NB4 (cell line): Measurements from ENCODE around the gene ZNF644.

Source experiments
- DNase-seq: peaks from one replicate; pipeline ENCODE4 v3.0.0; 2010; ENCODE audit warnings: low read depth
- H3K4me3 ChIP-seq: one replicate; pipeline ENCODE4 v1.5.1; 2011; ENCODE audit warnings: mild to moderate bottlenecking, low read depth, low read length, moderate library complexity
- CTCF ChIP-seq: IDR thresholded peaks from one replicate; pipeline ENCODE4 v1.5.1; 2012; ENCODE audit warnings: low read depth, low read length
- MYC ChIP-seq: IDR thresholded peaks from 2 replicates; pipeline ENCODE4 v1.6.1; 2011; ENCODE audit warnings: low read depth, low read length
- POLR2A ChIP-seq: IDR thresholded peaks from 2 replicates; pipeline ENCODE4 v1.6.1; 2011; ENCODE audit warnings: mild to moderate bottlenecking; ENCODE audit not compliant: insufficient read length; ENCODE audit errors: extremely low read depth
- TF ChIP-seq, protein P1 (sequence below): IDR thresholded peaks from 2 replicates; pipeline ENCODE4 v1.6.1; 2011; ENCODE audit warnings: low read depth, low read length

ZNF644 gene

DNA sequence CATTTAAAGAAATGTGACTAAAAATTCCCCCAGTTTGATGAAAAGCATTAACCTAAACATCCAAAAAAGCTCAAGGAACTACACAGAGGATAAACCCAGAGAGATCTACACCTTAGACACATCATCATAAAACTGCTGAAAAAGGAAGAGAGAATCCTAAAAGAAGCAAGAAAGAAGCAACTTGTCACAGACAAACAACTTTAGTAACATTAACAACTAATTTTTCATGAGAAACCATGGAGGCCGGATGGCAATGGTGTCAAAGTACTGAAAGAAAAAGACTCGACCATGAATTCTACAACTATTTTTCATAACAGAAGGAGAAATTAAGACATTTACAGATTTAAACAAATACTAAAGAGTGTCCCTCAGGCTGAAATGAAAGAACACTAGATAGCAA, 17.7 kb downstream of the ZNF644 start:
- TF ChIP-seq CTCF: no peak
- TF ChIP-seq, protein P1, sequence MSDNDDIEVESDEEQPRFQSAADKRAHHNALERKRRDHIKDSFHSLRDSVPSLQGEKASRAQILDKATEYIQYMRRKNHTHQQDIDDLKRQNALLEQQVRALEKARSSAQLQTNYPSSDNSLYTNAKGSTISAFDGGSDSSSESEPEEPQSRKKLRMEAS: no peak
- no peak for TF ChIP-seq MYC
- TF ChIP-seq POLR2A: no peak
- DNase-seq: no peak
- no peak overlapping the region for H3K4me3 ChIP-seq

GRCh38 chr1:90996742-90997413, 25.0 kb downstream of the ZNF644 start:
- TF ChIP-seq CTCF: no peak
- no peak for TF ChIP-seq POLR2A
- TF ChIP-seq MYC: no peak
- TF ChIP-seq, protein P1: no peak

DNA sequence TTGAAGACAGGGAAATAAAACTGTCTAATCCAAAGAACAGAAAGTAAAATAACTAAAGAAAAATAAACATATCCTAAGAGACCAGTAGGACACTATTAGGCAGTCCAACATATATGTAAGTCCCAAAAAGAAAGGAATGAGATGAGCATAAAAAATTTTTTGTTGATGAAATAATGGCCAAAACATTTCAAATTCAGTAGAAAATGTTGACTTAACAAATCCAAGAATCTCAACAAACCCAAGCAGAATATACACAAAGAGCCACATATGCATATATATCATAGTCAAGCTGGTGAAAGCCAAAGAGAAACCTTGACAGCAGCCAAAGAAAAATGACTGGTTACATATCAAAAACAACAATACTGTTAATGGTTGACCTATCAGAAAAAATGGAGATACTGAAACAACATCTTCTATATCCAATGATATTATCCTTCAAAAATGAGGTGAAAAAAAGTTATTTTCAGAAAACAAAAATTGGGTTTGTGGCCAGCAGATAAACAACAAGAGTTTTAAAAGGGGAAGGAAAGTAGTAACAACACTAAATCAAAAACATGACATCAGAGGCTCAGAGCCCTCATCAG, 26.4 kb downstream of the ZNF644 start:
- H3K4me3 ChIP-seq: no peak overlapping the region
- TF ChIP-seq MYC: no peak
- TF ChIP-seq, protein P1: no peak
- no peak for TF ChIP-seq POLR2A
- no peak for TF ChIP-seq CTCF
- DNase-seq: no peak

More at GRCh38 chr1:90996742-90997413, 25.0 kb downstream of the ZNF644 start:
- DNase-seq: no peak
- H3K4me3 ChIP-seq: no peak overlapping the region

GRCh38 chr1:90994461-90994860, 27.4 kb downstream of the ZNF644 start:
- no peak for DNase-seq
- H3K4me3 ChIP-seq: no peak overlapping the region
- TF ChIP-seq POLR2A (no peak), CTCF (no peak), MYC (no peak)
- TF ChIP-seq, protein P1: no peak

GRCh38 chr1:90993245-90993644, 28.6 kb downstream of the ZNF644 start:
- DNase-seq: no peak
- H3K4me3 ChIP-seq: no peak overlapping the region
- TF ChIP-seq MYC: no peak
- TF ChIP-seq, protein P1: no peak
- no peak for TF ChIP-seq POLR2A
- TF ChIP-seq CTCF: no peak
